ENCODE results near the gene RGL1.

DNA sequence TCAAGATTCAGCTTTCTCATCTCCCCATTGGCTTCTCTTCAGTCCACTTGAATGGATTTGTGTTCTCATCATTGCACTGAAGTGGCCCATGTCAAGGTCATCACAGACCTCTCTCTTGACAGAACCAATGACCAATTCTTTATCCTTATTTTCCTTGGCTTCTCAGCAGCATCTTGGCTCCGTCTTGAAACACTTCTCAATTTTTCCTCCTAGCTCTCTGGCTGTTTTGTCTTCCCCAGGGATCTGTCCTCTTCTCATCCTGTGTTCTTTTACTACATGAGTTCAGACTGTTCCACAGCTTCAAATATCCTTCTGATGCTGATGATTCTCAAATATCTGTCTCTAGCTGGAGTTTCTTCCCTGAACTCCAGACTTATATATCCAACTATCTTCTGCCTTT lies 154.0 kb downstream of the RGL1 start:
- TF ChIP-seq, protein P1, sequence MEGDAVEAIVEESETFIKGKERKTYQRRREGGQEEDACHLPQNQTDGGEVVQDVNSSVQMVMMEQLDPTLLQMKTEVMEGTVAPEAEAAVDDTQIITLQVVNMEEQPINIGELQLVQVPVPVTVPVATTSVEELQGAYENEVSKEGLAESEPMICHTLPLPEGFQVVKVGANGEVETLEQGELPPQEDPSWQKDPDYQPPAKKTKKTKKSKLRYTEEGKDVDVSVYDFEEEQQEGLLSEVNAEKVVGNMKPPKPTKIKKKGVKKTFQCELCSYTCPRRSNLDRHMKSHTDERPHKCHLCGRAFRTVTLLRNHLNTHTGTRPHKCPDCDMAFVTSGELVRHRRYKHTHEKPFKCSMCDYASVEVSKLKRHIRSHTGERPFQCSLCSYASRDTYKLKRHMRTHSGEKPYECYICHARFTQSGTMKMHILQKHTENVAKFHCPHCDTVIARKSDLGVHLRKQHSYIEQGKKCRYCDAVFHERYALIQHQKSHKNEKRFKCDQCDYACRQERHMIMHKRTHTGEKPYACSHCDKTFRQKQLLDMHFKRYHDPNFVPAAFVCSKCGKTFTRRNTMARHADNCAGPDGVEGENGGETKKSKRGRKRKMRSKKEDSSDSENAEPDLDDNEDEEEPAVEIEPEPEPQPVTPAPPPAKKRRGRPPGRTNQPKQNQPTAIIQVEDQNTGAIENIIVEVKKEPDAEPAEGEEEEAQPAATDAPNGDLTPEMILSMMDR (conservative IDR thresholded peaks at IDR 0.05) = no peak
- TF ChIP-seq ZFX (IDR thresholded peaks at IDR 0.05) = no peak
